Neural progenitor cell (in vitro differentiated cells): ENCODE results near the gene MEX3D. TPM values are rescaled to one million over a fixed set of nuclear protein-coding genes. Genes with fewer than 3 reads are reported as not detected.

Source experiments
- DNase-seq: peaks from one replicate; pipeline ENCODE4 v3.0.0-alpha.2; 2016; ENCODE audit warnings: low spot score
- H2AFZ ChIP-seq: fragments of 200-600 bp; sonication (generic); replicated peaks from 2 replicates; pipeline ENCODE4 v1.6.1; 2016; ENCODE audit warnings: antibody characterized with exemption
- H3F3A ChIP-seq: fragments of 200-600 bp; sonication (generic); 2 replicates; pipeline ENCODE4 v1.6.1; 2016; ENCODE audit warnings: antibody characterized with exemption, low read depth
- H3K27ac ChIP-seq: fragments of 200-600 bp; sonication (generic); 2 replicates; pipeline ENCODE4 v1.5.1; 2016; ENCODE audit warnings: mild to moderate bottlenecking
- H3K27me3 ChIP-seq: fragments of 200-600 bp; sonication (generic); 2 replicates; pipeline ENCODE4 v1.6.1; 2016; ENCODE audit warnings: mild to moderate bottlenecking, moderate library complexity
- H3K36me3 ChIP-seq: fragments of 200-600 bp; sonication (generic); 2 replicates; pipeline ENCODE4 v1.5.1; 2016
- H3K4me1 ChIP-seq: fragments of 200-600 bp; sonication (generic); 2 replicates; pipeline ENCODE4 v1.6.1; 2016; ENCODE audit warnings: mixed run types
- H3K4me2 ChIP-seq: fragments of 200-600 bp; sonication (generic); 2 replicates; pipeline ENCODE4 v1.6.1; 2016
- H3K4me3 ChIP-seq: fragments of 200-600 bp; sonication (generic); 2 replicates; pipeline ENCODE4 v1.5.1; 2016
- H3K79me2 ChIP-seq: fragments of 200-600 bp; sonication (generic); 2 replicates; pipeline ENCODE4 v1.6.1; 2016; ENCODE audit warnings: low read depth
- H3K9ac ChIP-seq: fragments of 200-600 bp; sonication (generic); 2 replicates; pipeline ENCODE4 v1.6.1; 2016
- H3K9me3 ChIP-seq: fragments of 200-600 bp; sonication (generic); 2 replicates; pipeline ENCODE4 v1.5.1; 2016; ENCODE audit warnings: low read depth
- H4K20me1 ChIP-seq: fragments of 200-600 bp; sonication (generic); 2 replicates; pipeline ENCODE4 v1.6.1; 2016; ENCODE audit warnings: low read depth
- H3K27ac Mint-ChIP-seq: 3 replicates; pipeline ENCODE4 v1.8.0; 2021; ENCODE audit warnings: mixed read lengths
- H3K27me3 Mint-ChIP-seq: 2 replicates; pipeline ENCODE4 v1.8.0; 2022; ENCODE audit warnings: low read depth, mild to moderate bottlenecking, inconsistent platforms, moderate library complexity, mixed read lengths; ENCODE audit not compliant: insufficient read depth
- H3K36me3 Mint-ChIP-seq: 3 replicates; pipeline ENCODE4 v1.8.0; 2021; ENCODE audit warnings: mixed read lengths
- H3K4me1 Mint-ChIP-seq: 3 replicates; pipeline ENCODE4 v1.8.0; 2021; ENCODE audit warnings: mixed read lengths
- H3K4me3 Mint-ChIP-seq: 3 replicates; pipeline ENCODE4 v1.8.0; 2021; ENCODE audit warnings: mild to moderate bottlenecking, moderate library complexity, mixed read lengths
- H3K9me3 Mint-ChIP-seq: 3 replicates; pipeline ENCODE4 v1.8.0; 2020; ENCODE audit warnings: mixed read lengths
- EZH2 ChIP-seq: fragments of 200-600 bp; sonication (generic); IDR thresholded peaks from 2 replicates; pipeline ENCODE4 v1.6.1; 2017; ENCODE audit warnings: antibody characterized with exemption, mild to moderate bottlenecking, moderate library complexity
- EZH2phosphoT487 ChIP-seq: fragments of 200-600 bp; sonication (generic); IDR thresholded peaks from 2 replicates; pipeline ENCODE4 v1.6.1; 2017; ENCODE audit warnings: antibody characterized with exemption
- total RNA-seq: library from RNA; depleted of rRNA; stranded (reverse); fragments of >200 nt; gene quantifications from 2 replicates; pipeline ENCODE4 v1.2.3, GENCODE V29; 2015; ENCODE audit warnings: low replicate concordance
- TF ChIP-seq, protein P1 (sequence below): fragments of 200-600 bp; sonication (generic); IDR thresholded peaks from 2 replicates; pipeline ENCODE4 v1.5.1; 2017; ENCODE audit warnings: antibody characterized with exemption, mild to moderate bottlenecking

The MEX3D gene
- total RNA-seq, 1 donor from 2014 or later, result 15.9 TPM

DNA sequence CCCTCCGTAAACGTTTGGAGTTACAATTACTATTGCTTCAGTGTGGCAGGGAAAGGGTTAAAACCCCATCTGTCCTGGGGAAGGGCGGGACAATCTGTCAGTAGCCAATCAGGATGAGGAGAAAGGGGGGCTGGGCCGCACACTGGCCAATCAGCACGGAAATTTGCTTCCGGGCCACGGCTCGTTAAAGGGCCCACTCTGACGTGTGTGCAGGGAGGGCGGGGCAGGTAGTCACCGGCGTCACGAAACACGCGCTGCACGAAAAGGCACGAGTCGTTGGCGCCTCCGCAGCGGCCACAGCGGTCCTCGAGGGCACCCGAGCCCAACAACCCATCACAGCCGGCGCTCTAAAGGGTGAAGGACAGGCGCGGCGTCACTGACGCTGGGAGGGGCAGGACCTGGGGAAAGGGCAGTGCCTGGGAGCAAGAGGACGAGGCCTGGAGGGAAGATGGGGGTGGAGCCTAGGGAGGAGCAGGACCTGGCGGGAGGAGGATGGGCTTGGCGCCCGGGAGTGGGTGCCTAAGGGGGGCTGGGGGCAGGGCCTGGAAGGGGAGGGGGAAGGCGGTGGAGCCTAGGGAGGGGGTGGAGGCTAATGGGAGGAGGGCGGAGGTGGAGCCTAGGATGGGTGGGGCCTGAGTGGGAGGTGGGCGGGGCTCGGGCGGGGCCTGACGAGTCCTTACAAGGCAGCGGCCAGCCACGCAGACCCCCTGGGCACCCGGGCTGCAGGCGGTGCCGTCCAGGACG lies 60.2 kb downstream of the MEX3D start:
- Histone ChIP-seq H3F3A (peaks cover 38% of the 10 kb centered on the region), H3K27ac (peak overlapping the region; percentile 55), H3K27me3 (peaks cover 63% of the 10 kb centered on the region), H3K36me3 (no peaks in the 10 kb centered on the region), H3K4me3 (peak overlapping the region; percentile 57), H3K9ac (no peak overlapping the region), H4K20me1 (no peaks in the 10 kb centered on the region), H3K4me2 (peak overlapping the region; percentile 76), H2AFZ (peak overlapping the region; percentile 98), H3K79me2 (no peaks in the 10 kb centered on the region), H3K4me1 (peaks cover 13% of the 10 kb centered on the region), H3K9me3 (no peaks in the 10 kb centered on the region)
- Mint-ChIP-seq H3K27ac (peak overlapping the region; percentile 97), H3K4me3 (peak overlapping the region; percentile 89), H3K9me3 (peaks cover 5% of the 10 kb centered on the region), H3K4me1 (peaks cover 24% of the 10 kb centered on the region), H3K36me3 (no peaks in the 10 kb centered on the region), H3K27me3 (peaks cover 20% of the 10 kb centered on the region)
- TF ChIP-seq EZH2phosphoT487 (no peak), EZH2 (no peak)
- TF ChIP-seq, protein P1, sequence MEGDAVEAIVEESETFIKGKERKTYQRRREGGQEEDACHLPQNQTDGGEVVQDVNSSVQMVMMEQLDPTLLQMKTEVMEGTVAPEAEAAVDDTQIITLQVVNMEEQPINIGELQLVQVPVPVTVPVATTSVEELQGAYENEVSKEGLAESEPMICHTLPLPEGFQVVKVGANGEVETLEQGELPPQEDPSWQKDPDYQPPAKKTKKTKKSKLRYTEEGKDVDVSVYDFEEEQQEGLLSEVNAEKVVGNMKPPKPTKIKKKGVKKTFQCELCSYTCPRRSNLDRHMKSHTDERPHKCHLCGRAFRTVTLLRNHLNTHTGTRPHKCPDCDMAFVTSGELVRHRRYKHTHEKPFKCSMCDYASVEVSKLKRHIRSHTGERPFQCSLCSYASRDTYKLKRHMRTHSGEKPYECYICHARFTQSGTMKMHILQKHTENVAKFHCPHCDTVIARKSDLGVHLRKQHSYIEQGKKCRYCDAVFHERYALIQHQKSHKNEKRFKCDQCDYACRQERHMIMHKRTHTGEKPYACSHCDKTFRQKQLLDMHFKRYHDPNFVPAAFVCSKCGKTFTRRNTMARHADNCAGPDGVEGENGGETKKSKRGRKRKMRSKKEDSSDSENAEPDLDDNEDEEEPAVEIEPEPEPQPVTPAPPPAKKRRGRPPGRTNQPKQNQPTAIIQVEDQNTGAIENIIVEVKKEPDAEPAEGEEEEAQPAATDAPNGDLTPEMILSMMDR, result no peak
- peak; percentile 97 for DNase-seq

DNA sequence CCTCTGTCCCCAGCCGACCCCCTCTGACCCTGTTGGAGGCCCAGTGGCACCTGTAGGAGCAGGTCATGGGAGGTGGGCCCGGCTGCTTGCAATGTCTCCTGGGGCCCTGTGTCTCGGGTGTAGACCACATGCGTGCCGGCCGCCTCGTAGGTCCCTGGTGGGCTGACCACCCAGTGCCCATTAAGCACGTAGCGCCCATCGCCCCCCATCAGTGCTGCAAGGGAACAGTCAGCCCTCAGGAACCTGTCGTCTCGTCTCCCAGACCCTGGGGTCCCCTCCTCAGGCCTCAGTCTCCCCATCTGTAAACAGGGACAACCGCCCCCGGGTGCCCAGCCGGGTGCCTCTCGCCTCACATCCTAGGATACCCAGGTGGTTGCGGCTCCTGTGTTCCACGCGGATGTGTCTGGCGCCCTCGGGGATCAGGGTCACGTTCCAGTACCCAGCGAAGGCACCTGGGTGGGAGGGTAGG lies 60.9 kb downstream of the MEX3D start:
- Mint-ChIP-seq H3K9me3 (peaks cover 5% of the 10 kb centered on the region), H3K27me3 (peaks cover 16% of the 10 kb centered on the region), H3K36me3 (no peaks in the 10 kb centered on the region), H3K4me3 (no peak overlapping the region), H3K27ac (peak overlapping the region; percentile 97), H3K4me1 (peaks cover 26% of the 10 kb centered on the region)
- no peaks in the 10 kb centered on the region for H3K36me3 ChIP-seq
- no peak overlapping the region for H2AFZ ChIP-seq
- H3K9me3 ChIP-seq, result no peaks in the 10 kb centered on the region
- H3K4me1 ChIP-seq, result peaks cover 13% of the 10 kb centered on the region
- H3K4me3 ChIP-seq, result peak overlapping the region; percentile 57
- no peak for TF ChIP-seq EZH2
- TF ChIP-seq EZH2phosphoT487, result no peak
- TF ChIP-seq, protein P1, result no peak
- peaks cover 43% of the 10 kb centered on the region for H3F3A ChIP-seq
- H3K9ac ChIP-seq, result no peak overlapping the region
- no peaks in the 10 kb centered on the region for H3K79me2 ChIP-seq
- peak overlapping the region; percentile 46 for H3K4me2 ChIP-seq
- peaks cover 63% of the 10 kb centered on the region for H3K27me3 ChIP-seq
- H4K20me1 ChIP-seq, result no peaks in the 10 kb centered on the region
- DNase-seq, result no peak
- H3K27ac ChIP-seq, result no peak overlapping the region

DNA sequence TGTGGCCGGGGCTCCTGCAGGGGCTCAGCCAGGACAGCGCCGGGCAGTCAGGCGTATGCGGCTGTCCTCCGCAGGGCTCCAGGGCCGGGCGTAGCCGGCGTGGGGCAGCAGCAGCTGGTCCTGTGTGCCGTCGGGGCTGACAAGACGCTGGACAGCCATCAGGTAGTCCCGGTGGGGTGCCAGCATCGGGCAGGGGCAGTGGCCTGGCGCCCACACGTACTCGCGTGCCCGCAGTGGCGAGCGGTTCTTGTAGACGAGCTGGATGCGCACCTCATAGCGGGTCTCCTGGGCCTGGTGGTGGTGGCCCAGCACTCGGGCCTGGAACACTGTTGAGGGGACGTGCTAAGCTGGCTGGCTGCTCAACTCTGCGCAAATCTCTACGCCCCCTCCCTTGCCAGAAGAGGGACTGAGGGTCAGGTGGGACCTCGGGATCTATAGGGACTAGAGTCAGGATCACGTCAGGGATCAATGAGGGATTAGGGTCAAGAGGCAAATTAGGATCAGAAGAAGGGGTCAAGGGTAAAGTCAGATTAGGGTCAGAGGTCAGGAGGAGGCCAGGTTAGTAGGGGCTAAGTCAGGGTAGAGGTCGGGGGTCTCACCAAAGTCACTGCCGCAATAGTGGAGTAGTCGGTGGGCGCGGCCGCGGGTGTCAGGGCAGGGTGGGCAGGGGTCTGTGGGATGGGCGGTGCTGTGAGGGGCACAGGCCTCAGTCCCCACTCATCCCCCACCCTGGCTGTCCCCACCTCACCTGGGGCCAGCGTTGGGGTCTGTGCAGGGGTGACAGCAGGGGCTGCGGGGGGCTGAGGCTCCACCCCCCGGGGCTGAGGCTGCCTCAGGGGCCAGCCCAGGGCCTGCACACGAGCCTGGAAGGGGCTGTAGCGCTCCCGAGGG lies 61.9 kb downstream of the MEX3D start:
- no peak overlapping the region for H3K27ac ChIP-seq
- DNase-seq, result no peak
- H3K9me3 Mint-ChIP-seq, result peaks cover 6% of the 10 kb centered on the region
- no peak overlapping the region for H3K4me2 ChIP-seq
- H4K20me1 ChIP-seq, result no peaks in the 10 kb centered on the region
- no peaks in the 10 kb centered on the region for H3K79me2 ChIP-seq
- H3K27me3 Mint-ChIP-seq, result peaks cover 16% of the 10 kb centered on the region
- peaks cover 56% of the 10 kb centered on the region for H3K27me3 ChIP-seq
- peaks cover 13% of the 10 kb centered on the region for H3K4me1 ChIP-seq
- no peaks in the 10 kb centered on the region for H3K36me3 ChIP-seq
- no peak overlapping the region for H3K9ac ChIP-seq
- H3K4me1 Mint-ChIP-seq, result peaks cover 26% of the 10 kb centered on the region
- no peak overlapping the region for H2AFZ ChIP-seq
- H3F3A ChIP-seq, result peaks cover 38% of the 10 kb centered on the region
- peak overlapping the region; percentile 8 for H3K4me3 Mint-ChIP-seq
- no peaks in the 10 kb centered on the region for H3K9me3 ChIP-seq
- TF ChIP-seq EZH2, result no peak
- TF ChIP-seq, protein P1, result no peak
- TF ChIP-seq EZH2phosphoT487, result no peak
- peak overlapping the region; percentile 24 for H3K27ac Mint-ChIP-seq
- no peaks in the 10 kb centered on the region for H3K36me3 Mint-ChIP-seq
- no peak overlapping the region for H3K4me3 ChIP-seq
